LNCaP clone FGC (cell line): ENCODE data around the gene DLGAP1.
"Not testable (repeated sequence)": the region's sequence is repeated elsewhere in the genome, so short reads cannot be mapped to it uniquely, and the experiment has no call there.

Experiments
- DNase-seq: peaks from one replicate; pipeline ENCODE4 v3.0.0-alpha.2; 2011; ENCODE audit warnings: low read depth
- H3K4me3 ChIP-seq: 2 replicates; pipeline ENCODE4 v1.5.1; 2011; ENCODE audit warnings: mild to moderate bottlenecking, low read depth, low read length, control low read depth
- TF ChIP-seq, protein P1 (sequence below): IDR thresholded peaks from 2 replicates; pipeline ENCODE4 v1.5.1; 2012; ENCODE audit warnings: mild to moderate bottlenecking; ENCODE audit not compliant: control insufficient read depth, insufficient read depth; ENCODE audit errors: extremely low read depth

The DLGAP1 gene

DNA sequence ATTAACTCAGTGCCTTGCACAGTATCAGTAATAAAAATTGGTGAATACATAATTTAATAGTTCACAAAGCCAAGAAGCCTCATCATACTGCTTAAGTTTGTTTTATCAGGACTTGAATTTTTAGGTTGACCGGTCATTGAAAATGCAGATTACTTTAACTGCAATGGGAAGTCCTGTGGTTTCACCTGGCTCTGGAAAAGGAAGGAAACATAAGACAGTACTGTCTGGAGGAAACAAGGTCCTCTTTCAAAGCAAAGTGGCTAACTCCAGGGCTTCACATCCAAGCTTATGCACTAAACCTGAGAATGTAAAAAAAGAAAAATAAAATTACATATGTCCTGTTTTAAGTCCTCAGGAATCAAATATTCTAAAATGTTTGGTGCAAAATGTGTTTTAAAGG, 119.7 kb downstream of the DLGAP1 start:
- DNase-seq: no peak
- TF ChIP-seq, protein P1, sequence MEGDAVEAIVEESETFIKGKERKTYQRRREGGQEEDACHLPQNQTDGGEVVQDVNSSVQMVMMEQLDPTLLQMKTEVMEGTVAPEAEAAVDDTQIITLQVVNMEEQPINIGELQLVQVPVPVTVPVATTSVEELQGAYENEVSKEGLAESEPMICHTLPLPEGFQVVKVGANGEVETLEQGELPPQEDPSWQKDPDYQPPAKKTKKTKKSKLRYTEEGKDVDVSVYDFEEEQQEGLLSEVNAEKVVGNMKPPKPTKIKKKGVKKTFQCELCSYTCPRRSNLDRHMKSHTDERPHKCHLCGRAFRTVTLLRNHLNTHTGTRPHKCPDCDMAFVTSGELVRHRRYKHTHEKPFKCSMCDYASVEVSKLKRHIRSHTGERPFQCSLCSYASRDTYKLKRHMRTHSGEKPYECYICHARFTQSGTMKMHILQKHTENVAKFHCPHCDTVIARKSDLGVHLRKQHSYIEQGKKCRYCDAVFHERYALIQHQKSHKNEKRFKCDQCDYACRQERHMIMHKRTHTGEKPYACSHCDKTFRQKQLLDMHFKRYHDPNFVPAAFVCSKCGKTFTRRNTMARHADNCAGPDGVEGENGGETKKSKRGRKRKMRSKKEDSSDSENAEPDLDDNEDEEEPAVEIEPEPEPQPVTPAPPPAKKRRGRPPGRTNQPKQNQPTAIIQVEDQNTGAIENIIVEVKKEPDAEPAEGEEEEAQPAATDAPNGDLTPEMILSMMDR: no peak
- H3K4me3 ChIP-seq: no peak overlapping the region

DNA sequence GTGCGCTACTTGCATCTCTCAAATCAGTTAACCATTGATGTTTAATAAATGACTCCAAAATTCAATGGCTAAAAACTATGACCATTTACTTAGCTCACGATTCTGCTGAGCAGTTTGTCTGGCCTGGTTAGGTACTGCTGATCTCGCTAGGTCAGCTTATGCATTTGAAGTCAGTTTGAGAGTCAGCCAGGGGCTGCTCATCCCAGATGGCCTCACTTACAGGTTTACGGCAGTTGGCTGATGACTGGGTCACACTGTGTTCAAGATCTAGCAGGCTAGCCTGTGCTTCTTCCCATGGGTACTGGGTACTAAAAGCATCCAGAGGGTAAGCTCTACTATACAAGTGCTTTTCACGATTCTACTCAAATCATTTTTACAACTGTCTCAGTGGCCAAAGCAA, 122.1 kb downstream of the DLGAP1 start:
- H3K4me3 ChIP-seq: no peak overlapping the region
- no peak for DNase-seq
- TF ChIP-seq, protein P1: no peak

DNA sequence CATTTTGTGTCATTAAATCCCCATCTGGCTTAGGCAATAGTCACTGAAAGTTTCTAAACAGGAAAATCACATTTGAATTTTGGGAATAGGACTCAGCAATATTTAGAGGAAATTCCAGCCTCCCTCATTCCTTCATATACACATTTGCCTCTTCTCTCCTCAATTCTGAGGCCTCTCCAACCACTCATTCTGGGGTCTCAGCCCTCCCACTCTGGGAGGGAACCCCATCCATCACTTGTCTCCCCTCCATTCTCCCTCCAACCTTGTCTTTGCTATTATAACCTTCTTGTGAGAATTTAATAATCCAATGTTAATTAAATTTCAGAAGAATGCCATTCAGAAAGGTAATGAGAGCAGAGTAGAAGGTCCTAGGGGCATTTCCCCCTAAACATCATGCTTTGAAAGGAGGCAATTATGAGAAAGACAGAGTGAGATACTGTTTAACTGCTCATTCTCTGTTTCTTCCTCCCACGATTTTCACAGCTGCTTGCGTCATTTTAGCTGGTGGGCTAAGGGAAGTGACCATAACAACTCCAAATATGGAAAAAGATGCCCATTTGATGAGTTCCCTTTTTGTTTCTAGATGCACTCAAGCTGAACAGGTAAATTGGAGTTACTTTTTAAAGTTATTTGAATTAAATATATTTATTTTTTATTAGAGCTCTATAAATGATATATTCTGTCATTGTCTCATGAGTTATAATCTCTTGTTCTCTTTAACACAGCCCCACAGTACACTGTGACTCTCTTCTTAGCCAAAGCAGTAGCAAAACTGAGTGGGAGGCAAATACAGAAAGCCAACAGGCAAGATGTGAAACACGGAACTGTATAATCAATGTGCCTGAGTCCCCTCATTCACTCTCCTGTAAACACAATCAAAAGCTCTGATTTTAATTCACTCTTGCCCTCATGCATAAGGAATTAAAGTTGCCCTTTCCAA, 135.1 kb downstream of the DLGAP1 start:
- TF ChIP-seq, protein P1: no peak
- H3K4me3 ChIP-seq: no peak overlapping the region
- no peak for DNase-seq

DNA sequence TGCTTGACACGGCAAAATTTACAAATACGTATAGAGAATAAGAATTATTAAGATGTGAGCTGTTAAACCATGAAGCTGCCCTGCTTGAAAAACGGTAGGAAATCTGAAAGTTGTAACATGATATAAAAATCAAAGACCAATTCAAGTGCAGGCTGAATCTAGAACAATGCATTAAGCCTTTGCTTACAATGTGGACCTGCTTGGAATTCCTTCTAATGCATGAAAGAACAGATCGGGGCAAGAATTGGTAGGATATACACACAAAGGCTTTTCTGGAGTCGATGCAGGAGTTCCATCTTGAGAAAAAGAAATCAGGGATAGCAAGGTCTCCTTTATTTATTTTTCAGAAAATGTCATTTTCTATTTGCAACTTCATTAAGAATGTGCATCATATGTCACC, 136.8 kb downstream of the DLGAP1 start:
- no peak overlapping the region for H3K4me3 ChIP-seq
- DNase-seq: no peak
- TF ChIP-seq, protein P1: no peak

DNA sequence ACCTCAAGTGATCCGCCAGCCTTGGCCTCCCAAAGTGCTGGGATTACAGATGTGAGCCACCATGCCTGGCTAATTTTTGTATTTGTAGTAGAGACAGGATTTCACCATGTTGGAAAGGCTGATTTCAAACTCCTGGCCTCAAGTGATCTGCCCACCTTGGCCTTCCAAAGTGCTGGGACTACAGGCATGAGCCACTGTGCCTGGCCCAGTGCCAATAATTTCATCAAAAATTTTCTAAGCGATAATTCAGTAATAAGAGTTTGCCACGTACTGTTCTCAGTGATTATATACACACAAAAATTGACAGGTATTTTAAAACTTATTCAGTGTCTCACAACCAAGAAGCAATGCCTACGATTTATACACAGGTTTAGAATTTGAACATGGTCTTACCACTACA, 143.2 kb downstream of the DLGAP1 start:
- H3K4me3 ChIP-seq, DNase-seq: not testable (repeated sequence)

DNA sequence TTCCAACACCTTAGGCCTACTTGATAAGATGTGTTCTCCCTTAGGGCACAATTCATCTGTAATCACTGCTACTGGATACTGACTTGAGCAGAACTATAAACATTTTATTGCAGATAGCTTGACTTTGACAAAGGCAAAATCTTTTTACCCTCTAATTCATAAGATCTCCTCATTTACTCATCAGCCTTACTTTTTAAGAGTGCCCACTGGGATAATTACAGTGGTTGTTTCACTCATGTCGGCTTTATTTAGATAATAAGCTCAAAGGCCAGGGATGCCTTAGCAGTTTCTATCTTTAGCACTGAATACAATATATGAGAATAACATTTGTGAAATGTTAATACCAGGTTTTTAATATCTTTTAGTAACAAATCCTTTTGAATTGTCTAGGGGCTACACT, 144.0 kb downstream of the DLGAP1 start:
- no peak overlapping the region for H3K4me3 ChIP-seq
- DNase-seq: no peak
- TF ChIP-seq, protein P1: no peak

DNA sequence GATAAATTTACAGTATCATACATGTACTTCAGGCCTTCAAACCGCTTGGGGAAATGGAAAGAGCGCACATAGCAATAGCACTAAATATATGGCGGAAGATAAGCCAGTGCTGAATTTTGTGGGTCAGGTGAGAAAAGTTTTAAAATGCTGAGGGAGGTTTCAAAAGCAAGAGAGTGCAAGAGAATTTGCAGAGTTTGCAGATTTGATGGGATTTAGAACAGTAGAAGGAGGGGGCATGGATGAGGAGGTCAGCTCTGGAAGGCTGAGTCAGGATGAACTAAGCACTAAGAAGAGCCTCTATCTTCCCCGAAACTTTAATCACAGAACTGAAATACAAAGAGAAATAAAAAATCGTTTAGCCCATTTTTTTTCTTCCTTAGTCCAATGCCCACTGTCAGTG, 145.9 kb downstream of the DLGAP1 start:
- H3K4me3 ChIP-seq: no peak overlapping the region
- TF ChIP-seq, protein P1: no peak
- DNase-seq: no peak
